ENCODE results near the gene TCEANC.
"Not testable (repeated sequence)": the region's sequence is repeated elsewhere in the genome, so short reads cannot be mapped to it uniquely, and the experiment has no call there.

Gene TCEANC

GRCh38 chrX:13659063-13659462, 6.1 kb downstream of the TCEANC start:
- DNase-seq: no peak

GRCh38 chrX:13661735-13662288, 8.9 kb downstream of the TCEANC start:
- no peak for DNase-seq

- DNase-seq: no peak
Measured at GRCh38 chrX:13662355-13662791, 9.4 kb downstream of the TCEANC start.

GRCh38 chrX:13664020-13664419, 11.1 kb downstream of the TCEANC start:
- DNase-seq: no peak

- DNase-seq: no peak
Measured at GRCh38 chrX:13666836-13667235, 13.9 kb downstream of the TCEANC start.

GRCh38 chrX:13667919-13668318, 15.0 kb downstream of the TCEANC start:
- DNase-seq: peak; percentile 68

- DNase-seq: no peak
Measured at GRCh38 chrX:13669246-13669737, 16.4 kb downstream of the TCEANC start.

GRCh38 chrX:13669755-13670154, 16.8 kb downstream of the TCEANC start:
- not testable (repeated sequence) for DNase-seq

GRCh38 chrX:13670197-13670596, 17.3 kb downstream of the TCEANC start:
- DNase-seq: no peak

GRCh38 chrX:13673016-13673415, 20.1 kb downstream of the TCEANC start:
- no peak for DNase-seq

GRCh38 chrX:13676885-13677284, 23.9 kb downstream of the TCEANC start:
- DNase-seq: no peak

GRCh38 chrX:13679700-13680099, 26.8 kb downstream of the TCEANC start:
- not testable (repeated sequence) for DNase-seq

- DNase-seq: no peak
Measured at GRCh38 chrX:13681595-13681994, 28.7 kb downstream of the TCEANC start.

- DNase-seq: no peak
Measured at GRCh38 chrX:13684361-13684760, 31.4 kb downstream of the TCEANC start.

- DNase-seq: no peak
Measured at GRCh38 chrX:13685126-13685763, 32.3 kb downstream of the TCEANC start.

GRCh38 chrX:13687203-13687602, 34.3 kb downstream of the TCEANC start:
- DNase-seq: no peak

GRCh38 chrX:13688384-13688957, 35.5 kb downstream of the TCEANC start:
- peak; percentile 10 for DNase-seq

- DNase-seq: peak; percentile 86
Measured at GRCh38 chrX:13688958-13689740, 36.2 kb downstream of the TCEANC start, which contains the start of gene RAB9A. RAB9A (plus strand) TSS chrX:13689128; CDS start chrX:13708747, 19,619 bp downstream.

GRCh38 chrX:13689741-13690211, 36.8 kb downstream of the TCEANC start:
- peak; percentile 15 for DNase-seq

GRCh38 chrX:13690836-13691235, 37.9 kb downstream of the TCEANC start:
- peak; percentile 8 for DNase-seq

GRCh38 chrX:13691841-13692371, 39.0 kb downstream of the TCEANC start:
- no peak for DNase-seq

GRCh38 chrX:13692771-13693231, 39.9 kb downstream of the TCEANC start:
- peak; percentile 4 for DNase-seq

All from NCI-H69 (cell line).